ENCODE results near the gene TRIP4. TPM values are rescaled to one million over a fixed set of nuclear protein-coding genes. Genes with fewer than 3 reads are reported as not detected.
"Not testable (repeated sequence)": the region's sequence is repeated elsewhere in the genome, so short reads cannot be mapped to it uniquely, and the experiment has no call there.

The TRIP4 gene
- total RNA-seq, result 8.5 TPM

- ATAC-seq, result peak; percentile 100
- DNase-seq (ENCODE audit: low spot score), result peak; percentile 95
These were observed at the start of gene TRIP4 for GRCh38 chr15:64387562-64388168. TSS of gene TRIP4 (plus strand) at chr15:64387836. CDS start at chr15:64387864, 28 bp downstream.

- DNase-seq (ENCODE audit: low spot score), result no peak
These were observed 47.3 kb upstream of the TRIP4 start for GRCh38 chr15:64340355-64340754.

GRCh38 chr15:64341961-64342360 is 45.7 kb upstream of the TRIP4 start:
- ATAC-seq, result no peak
- DNase-seq (ENCODE audit: low spot score), result no peak

More at GRCh38 chr15:64340355-64340754, 47.3 kb upstream of the TRIP4 start:
- no peak for ATAC-seq

- no peak for DNase-seq (ENCODE audit: low spot score)
- ATAC-seq, result no peak
These were observed 44.4 kb upstream of the TRIP4 start for GRCh38 chr15:64343222-64343621.

GRCh38 chr15:64343841-64344240 is 43.8 kb upstream of the TRIP4 start:
- ATAC-seq (no peak), DNase-seq (ENCODE audit: low spot score) (no peak)

GRCh38 chr15:64344651-64345294 is 42.9 kb upstream of the TRIP4 start:
- no peak for DNase-seq (ENCODE audit: low spot score)
- peak; percentile 26 for ATAC-seq

- DNase-seq (ENCODE audit: low spot score); ATAC-seq: not testable (repeated sequence)
These were observed 41.4 kb upstream of the TRIP4 start for GRCh38 chr15:64346242-64346641.

- DNase-seq (ENCODE audit: low spot score) (no peak), ATAC-seq (no peak)
These were observed 39.2 kb upstream of the TRIP4 start for GRCh38 chr15:64348455-64348854.

- no peak for DNase-seq (ENCODE audit: low spot score)
- no peak for ATAC-seq
These were observed 38.3 kb upstream of the TRIP4 start for GRCh38 chr15:64349375-64349774.

- ATAC-seq (no peak), DNase-seq (ENCODE audit: low spot score) (no peak)
These were observed 36.4 kb upstream of the TRIP4 start for GRCh38 chr15:64351265-64351664.

GRCh38 chr15:64354688-64355344 is 32.8 kb upstream of the TRIP4 start:
- ATAC-seq, result no peak
- DNase-seq (ENCODE audit: low spot score), result no peak

GRCh38 chr15:64355348-64355943 is 32.2 kb upstream of the TRIP4 start:
- ATAC-seq (peak; percentile 15), DNase-seq (ENCODE audit: low spot score) (no peak)

GRCh38 chr15:64355944-64356709 is 31.5 kb upstream of the TRIP4 start, which contains the start of gene CSNK1G1:
TSS of gene CSNK1G1 (minus strand) at chr15:64356173. CDS start at chr15:64300499, 55,674 bp downstream.
- peak; percentile 96 for DNase-seq (ENCODE audit: low spot score)
- ATAC-seq, result peak; percentile 98

- no peak for ATAC-seq
- DNase-seq (ENCODE audit: low spot score), result no peak
These were observed 31.0 kb upstream of the TRIP4 start for GRCh38 chr15:64356710-64357040.

- no peak for ATAC-seq
- no peak for DNase-seq (ENCODE audit: low spot score)
These were observed 26.4 kb upstream of the TRIP4 start for GRCh38 chr15:64361259-64361658.

GRCh38 chr15:64369078-64369607 is 18.5 kb upstream of the TRIP4 start:
- ATAC-seq, result no peak
- no peak for DNase-seq (ENCODE audit: low spot score)

GRCh38 chr15:64371383-64371782 is 16.3 kb upstream of the TRIP4 start:
- DNase-seq (ENCODE audit: low spot score); ATAC-seq: not testable (repeated sequence)

GRCh38 chr15:64373360-64373759 is 14.3 kb upstream of the TRIP4 start:
- no peak for ATAC-seq
- DNase-seq (ENCODE audit: low spot score), result no peak

- ATAC-seq, result no peak
- no peak for DNase-seq (ENCODE audit: low spot score)
These were observed 8.2 kb upstream of the TRIP4 start for GRCh38 chr15:64379216-64379960.

Data from left lobe of liver (tissue), 2 donors.